HG03442 (cell line): Measurements from ENCODE around the gene RAB5B.

ENCODE experiments used
- ATAC-seq: cut with Tn5 transposase; IDR thresholded peaks from one replicate; pipeline ENCODE4 v1.9.1; 2021; ENCODE audit warnings: mild to moderate bottlenecking, moderate library complexity; ENCODE audit not compliant: unreplicated experiment

RAB5B gene

GRCh38 chr12:55973599-55974307 lies at the start of gene RAB5B:
TSS of gene RAB5B (plus strand) at chr12:55974078. CDS start at chr12:55986961, 12,883 bp downstream.
- ATAC-seq: peak; percentile 93

GRCh38 chr12:55925371-55925770 lies 48.5 kb upstream of the RAB5B start:
- ATAC-seq: no peak

GRCh38 chr12:55925870-55926737 lies 47.8 kb upstream of the RAB5B start:
- ATAC-seq: no peak

GRCh38 chr12:55926738-55927587 lies 46.9 kb upstream of the RAB5B start:
- ATAC-seq: peak; percentile 39

- ATAC-seq: peak; percentile 48
Measured at GRCh38 chr12:55927588-55928502, 46.0 kb upstream of the RAB5B start, which contains the start of gene PYM1. TSS of gene PYM1 (minus strand) at chr12:55927894. CDS start at chr12:55927761, 133 bp downstream.

GRCh38 chr12:55929306-55929791 lies 44.5 kb upstream of the RAB5B start:
- ATAC-seq: peak; percentile 27

GRCh38 chr12:55930771-55931316 lies 43.0 kb upstream of the RAB5B start, which contains the start of gene DGKA:
TSS of gene DGKA (plus strand) at chr12:55931162. CDS start at chr12:55936504, 5,342 bp downstream.
- ATAC-seq: no peak

GRCh38 chr12:55931317-55931779 lies 42.5 kb upstream of the RAB5B start:
- ATAC-seq: no peak

GRCh38 chr12:55931780-55932550 lies 41.9 kb upstream of the RAB5B start:
- no peak for ATAC-seq

GRCh38 chr12:55932551-55932910 lies 41.3 kb upstream of the RAB5B start:
- ATAC-seq: no peak

- ATAC-seq: no peak
Measured at GRCh38 chr12:55933169-55933798, 40.6 kb upstream of the RAB5B start.

GRCh38 chr12:55933799-55934742 lies 39.8 kb upstream of the RAB5B start:
- ATAC-seq: no peak

- no peak for ATAC-seq
Measured at GRCh38 chr12:55934773-55935172, 39.1 kb upstream of the RAB5B start.

- ATAC-seq: no peak
Measured at GRCh38 chr12:55935738-55936151, 38.1 kb upstream of the RAB5B start.

- ATAC-seq: no peak
Measured at GRCh38 chr12:55937981-55938380, 35.9 kb upstream of the RAB5B start.

- no peak for ATAC-seq
Measured at GRCh38 chr12:55938826-55939501, 34.9 kb upstream of the RAB5B start.
